ENCODE data around the gene FAF1. TPM values are rescaled to one million over a fixed set of nuclear protein-coding genes. Genes with fewer than 3 reads are reported as not detected.

Gene FAF1
- total RNA-seq, 4 donors from 2014 or later, result 23.8 to 64.6 (median 43.9) TPM

GRCh38 chr1:50667710-50668356 lies 292.2 kb downstream of the FAF1 start:
- 58 to 67% methylated on average over 4 of the region's 4 CpGs for WGBS, 2 donors
- Histone ChIP-seq H3K4me3 (no peak overlapping the region), H3K9me3 (no peaks in the 10 kb centered on the region), H3K27me3 (no peaks in the 10 kb centered on the region), H3K36me3 (peaks cover 0 to 2% (median 0%) of the 10 kb centered on the region in 3 donors), H3K27ac (no peak overlapping the region), H3K4me1 (peaks cover 0 to 26% (median 0%) of the 10 kb centered on the region in 3 donors)
- TF ChIP-seq POLR2A (IDR thresholded peaks at IDR 0.05) (no peak), CTCF (IDR thresholded peaks at IDR 0.05) (no peak)
- no peak for DNase-seq
- intact Hi-C loops (cut with DNase I), result no loop called here

- no peak overlapping the region for H3K27ac ChIP-seq
- intact Hi-C loops (cut with DNase I), result no loop called here
- H3K36me3 ChIP-seq, result no peaks in the 10 kb centered on the region
- WGBS, 2 donors, result 62 to 66% methylated on average over 2 of the region's 2 CpGs
- TF ChIP-seq POLR2A (IDR thresholded peaks at IDR 0.05), result no peak
- TF ChIP-seq CTCF (IDR thresholded peaks at IDR 0.05), result no peak
- peaks cover 0 to 26% (median 0%) of the 10 kb centered on the region in 3 donors for H3K4me1 ChIP-seq
- no peaks in the 10 kb centered on the region for H3K27me3 ChIP-seq
- DNase-seq, result no peak
- H3K4me3 ChIP-seq, result no peak overlapping the region
- no peaks in the 10 kb centered on the region for H3K9me3 ChIP-seq
Observed at GRCh38 chr1:50667272-50667671, 292.8 kb downstream of the FAF1 start.

- intact Hi-C loops (cut with DNase I), result no loop called here
- no peaks in the 10 kb centered on the region for H3K27me3 ChIP-seq
- no peak overlapping the region for H3K27ac ChIP-seq
- peaks cover 0 to 26% (median 0%) of the 10 kb centered on the region in 3 donors for H3K4me1 ChIP-seq
- no peaks in the 10 kb centered on the region for H3K9me3 ChIP-seq
- H3K36me3 ChIP-seq, result no peaks in the 10 kb centered on the region
- no peak for DNase-seq
- TF ChIP-seq POLR2A (IDR thresholded peaks at IDR 0.05) (no peak), CTCF (IDR thresholded peaks at IDR 0.05) (no peak)
- no peak overlapping the region for H3K4me3 ChIP-seq
Observed at GRCh38 chr1:50666849-50667248, 293.2 kb downstream of the FAF1 start.

GRCh38 chr1:50665413-50665812 lies 294.7 kb downstream of the FAF1 start:
- intact Hi-C loops (cut with DNase I), result no loop called here
- TF ChIP-seq CTCF (IDR thresholded peaks at IDR 0.05) (no peak), POLR2A (IDR thresholded peaks at IDR 0.05) (no peak)
- DNase-seq, result no peak
- H3K36me3 ChIP-seq, result no peaks in the 10 kb centered on the region
- no peak overlapping the region for H3K4me3 ChIP-seq
- 68 to 76% methylated on average over 2 of the region's 2 CpGs for WGBS, 2 donors
- H3K27me3 ChIP-seq, result no peaks in the 10 kb centered on the region
- H3K9me3 ChIP-seq, result no peaks in the 10 kb centered on the region
- H3K4me1 ChIP-seq, result peaks cover 0 to 26% (median 0%) of the 10 kb centered on the region in 3 donors
- no peak overlapping the region for H3K27ac ChIP-seq

GRCh38 chr1:50661626-50662025 lies 298.4 kb downstream of the FAF1 start:
- H3K9me3 ChIP-seq, result no peaks in the 10 kb centered on the region
- intact Hi-C loops (cut with DNase I), result no loop called here
- TF ChIP-seq POLR2A (IDR thresholded peaks at IDR 0.05) (no peak), CTCF (IDR thresholded peaks at IDR 0.05) (no peak)
- no peaks in the 10 kb centered on the region for H3K36me3 ChIP-seq
- DNase-seq, result no peak
- H3K27me3 ChIP-seq, result no peaks in the 10 kb centered on the region
- H3K4me3 ChIP-seq, result no peak overlapping the region
- H3K4me1 ChIP-seq, result peaks cover 0 to 21% (median 0%) of the 10 kb centered on the region in 3 donors
- H3K27ac ChIP-seq, result no peak overlapping the region
- 74 to 82% methylated on average over 5 of the region's 5 CpGs for WGBS, 2 donors

Measured in esophagus squamous epithelium (tissue), 5 donors.